Measurements from ENCODE around the gene KLF6. TPM values are rescaled to one million over a fixed set of nuclear protein-coding genes. Genes with fewer than 3 reads are reported as not detected.
A peak's percentile ranks its signal among the peaks of the same experiment; 100 is the strongest.

Gene KLF6
- total RNA-seq: 242 TPM
- long read RNA-seq, full-length matches to known transcripts: 294 of 413 reads
- long read RNA-seq, partial matches to known transcripts: 29 of 413 reads
- long read RNA-seq, other reads (novel, unspliced or antisense): 90 of 413 reads

GRCh38 chr10:3784510-3785250 lies at the start of gene KLF6:
TSS of gene KLF6 (minus strand) at chr10:3785209. CDS start at chr10:3785014, 195 bp downstream.
- no peak for TF ChIP-seq CTCF (IDR thresholded peaks at IDR 0.05)
- peak within 1 kb of the TSS; percentile 90 for H3K4me3 ChIP-seq
- intact Hi-C loops (cut with DNase I): no loop called here
- H3K4me1 ChIP-seq: peaks cover 26% of the 10 kb centered on the region
- ATAC-seq (peak; percentile 3 to 9), DNase-seq (peak; percentile 77)
- peak within 1 kb of the TSS; percentile 100 for H3K27ac ChIP-seq
- H3K27me3 ChIP-seq (ENCODE audit: low read depth): no peaks in the 10 kb centered on the region
- peaks cover 26% of the 10 kb centered on the region for H3K36me3 ChIP-seq
- H3K9me3 ChIP-seq: peaks cover 3% of the 10 kb centered on the region

GRCh38 chr10:3834404-3834803 lies 49.4 kb upstream of the KLF6 start:
- intact Hi-C loops (cut with DNase I): no loop called here
- Histone ChIP-seq H3K4me1 (peaks cover 51% of the 10 kb centered on the region), H3K4me3 (no peak overlapping the region), H3K27ac (no peak overlapping the region), H3K27me3 (ENCODE audit: low read depth) (no peaks in the 10 kb centered on the region), H3K36me3 (no peaks in the 10 kb centered on the region), H3K9me3 (no peaks in the 10 kb centered on the region)
- no peak for DNase-seq
- no peak for ATAC-seq
- TF ChIP-seq CTCF (IDR thresholded peaks at IDR 0.05): no peak

- H3K36me3 ChIP-seq: no peaks in the 10 kb centered on the region
- H3K27ac ChIP-seq: no peak overlapping the region
- no peaks in the 10 kb centered on the region for H3K9me3 ChIP-seq
- peaks cover 57% of the 10 kb centered on the region for H3K4me1 ChIP-seq
- H3K4me3 ChIP-seq: no peak overlapping the region
- DNase-seq (no peak), ATAC-seq (no peak)
- no peaks in the 10 kb centered on the region for H3K27me3 ChIP-seq (ENCODE audit: low read depth)
- intact Hi-C loops (cut with DNase I): no loop called here
- TF ChIP-seq CTCF (IDR thresholded peaks at IDR 0.05): no peak
These were observed 48.0 kb upstream of the KLF6 start for GRCh38 chr10:3833046-3833445.

- no peak overlapping the region for H3K27ac ChIP-seq
- H3K9me3 ChIP-seq: no peaks in the 10 kb centered on the region
- intact Hi-C loops (cut with DNase I): no loop called here
- peaks cover 58% of the 10 kb centered on the region for H3K4me1 ChIP-seq
- ATAC-seq (no peak), DNase-seq (no peak)
- no peak overlapping the region for H3K4me3 ChIP-seq
- no peak for TF ChIP-seq CTCF (IDR thresholded peaks at IDR 0.05)
- H3K27me3 ChIP-seq (ENCODE audit: low read depth): no peaks in the 10 kb centered on the region
- H3K36me3 ChIP-seq: no peaks in the 10 kb centered on the region
These were observed 47.2 kb upstream of the KLF6 start for GRCh38 chr10:3832022-3832786.

- ATAC-seq: no peak
- Histone ChIP-seq H3K36me3 (no peaks in the 10 kb centered on the region), H3K4me1 (peaks cover 55% of the 10 kb centered on the region), H3K9me3 (no peaks in the 10 kb centered on the region), H3K27ac (no peak overlapping the region), H3K27me3 (ENCODE audit: low read depth) (no peaks in the 10 kb centered on the region), H3K4me3 (no peak overlapping the region)
- intact Hi-C loops (cut with DNase I): no loop called here
- no peak for TF ChIP-seq CTCF (IDR thresholded peaks at IDR 0.05)
- DNase-seq: no peak
These were observed 46.6 kb upstream of the KLF6 start for GRCh38 chr10:3831608-3832007.
